HepG2 (cell line): Measurements from ENCODE around the gene TSHZ2. TPM values are rescaled to one million over a fixed set of nuclear protein-coding genes. Genes with fewer than 3 reads are reported as not detected.

ENCODE experiments used
- ATAC-seq: fragments of 200-7000 bp; cut with Tn5 transposase; 3 replicates; pipeline ENCODE4 v1.9.1; 2020; ENCODE audit warnings: mild to moderate bottlenecking, moderate library complexity
- BruUV-seq: library from RNA; stranded (reverse); fragments of 400-500 nt; replicated peaks from 2 replicates; lab custom pipeline; 2021; lab: Mats Ljungman, UMichigan
- CTCF ChIA-PET: fragments of 300-600 bp; formaldehyde crosslinking; extraction: SDS; loops from one replicate; lab custom pipeline; 2021; ENCODE audit warnings: low total read pairs, inconsistent platforms, low intra/inter-chr PET ratio; lab: Yijun Ruan, JAX
- POLR2A ChIA-PET: fragments of 350-600 bp; sonication (Branson Sonifier 250); formaldehyde crosslinking; loops from one replicate; lab custom pipeline; 2020; ENCODE audit warnings: antibody characterized with exemption, inconsistent platforms; lab: Yijun Ruan, JAX
- DNase-seq: peaks from one replicate; pipeline ENCODE4 v3.0.0-alpha.2; 2015; ENCODE audit warnings: low spot score
- FAIRE-seq: peaks from 3 replicates; lab custom pipeline; 2011; peaks lifted over from hg19 to GRCh38; lab: Jason Lieb, UNC
- H2AFZ ChIP-seq: one replicate; pipeline ENCODE4 v1.6.1; 2011; ENCODE audit warnings: low read length, inconsistent platforms
- H3K27ac ChIP-seq: fragments of 300-600 bp; 3 replicates; pipeline ENCODE4 v1.8.0; 2011; ENCODE audit warnings: mixed run types, mild to moderate bottlenecking, mixed read lengths, low read length, inconsistent platforms; ENCODE audit not compliant: insufficient read depth; ENCODE audit errors: extremely low read length
- H3K27me3 ChIP-seq, 2 experiments: fragments of 200-600 bp in 1 of 2; 2 replicates in 1 of 2; 3 replicates in 1 of 2; pipeline versions ENCODE4 v1.6.0 to v1.8.0; 2011; ENCODE audit warnings: low read length in 2 of 2, mild to moderate bottlenecking in 2 of 2, moderate library complexity in 2 of 2, inconsistent platforms in 1 of 2; ENCODE audit not compliant: insufficient read depth in 2 of 2, control insufficient read depth in 1 of 2
- H3K36me3 ChIP-seq, 2 experiments: fragments of 200-600 bp in 1 of 2; replicated peaks in 1 of 2; 2 replicates in 1 of 2; 3 replicates in 1 of 2; pipeline versions ENCODE4 v1.5.1 to v1.8.0; 2011; ENCODE audit warnings: low read length in 2 of 2, inconsistent platforms in 1 of 2; ENCODE audit not compliant: insufficient read depth in 2 of 2, control insufficient read depth in 1 of 2
- H3K4me1 ChIP-seq: 2 replicates; pipeline ENCODE4 v1.5.1; 2012; ENCODE audit warnings: low read length, inconsistent platforms; ENCODE audit not compliant: insufficient read depth
- H3K4me2 ChIP-seq: 2 replicates; pipeline ENCODE4 v1.6.0; 2011; ENCODE audit warnings: low read depth, low read length, inconsistent platforms
- H3K4me3 ChIP-seq, 3 experiments: fragments of 200-600 bp in 1 of 3; sonication (generic), shearing (Covaris generic) in 1 of 3; replicated peaks in 1 of 3; 2 replicates each; pipeline ENCODE4 v1.5.1; 2011 to 2016; ENCODE audit warnings: low read length in 3 of 3, inconsistent platforms in 2 of 3, low read depth in 2 of 3, mild to moderate bottlenecking in 2 of 3, control low read depth in 1 of 3, mixed read lengths in 1 of 3; ENCODE audit not compliant: insufficient read depth in 1 of 3
- H3K79me2 ChIP-seq: one replicate; pipeline ENCODE4 v1.6.1; 2011; ENCODE audit warnings: low read length, inconsistent platforms; ENCODE audit not compliant: insufficient read depth
- H3K9ac ChIP-seq: 2 replicates; pipeline ENCODE4 v1.6.0; 2011; ENCODE audit warnings: mild to moderate bottlenecking, low read depth, low read length, inconsistent platforms; ENCODE audit not compliant: insufficient read depth
- H3K9me3 ChIP-seq: 2 replicates; pipeline ENCODE4 v1.5.1; 2012; ENCODE audit warnings: mild to moderate bottlenecking, low read length
- H4K20me1 ChIP-seq: 2 replicates; pipeline ENCODE4 v1.6.0; 2011; ENCODE audit warnings: inconsistent platforms, mild to moderate bottlenecking, low read length, moderate library complexity; ENCODE audit not compliant: insufficient read depth
- ARID3A ChIP-seq: IDR thresholded peaks from 2 replicates; pipeline ENCODE4 v1.6.1; 2012; ENCODE audit warnings: low read depth, low read length, improper control_type of control experiment
- CREM ChIP-seq, 2 experiments: sonication (generic) in 1 of 2; formaldehyde crosslinking in 1 of 2; IDR thresholded peaks; 2 replicates each; pipeline versions ENCODE4 v1.4.0 to v1.6.1; 2016 to 2020; ENCODE audit warnings: antibody characterized with exemption in 1 of 2, mild to moderate bottlenecking in 1 of 2, missing genetic modification reagents in 1 of 2
- KDM5B ChIP-seq: sonication (generic); formaldehyde crosslinking; IDR thresholded peaks from 2 replicates; pipeline ENCODE4 v1.4.0; 2020; ENCODE audit warnings: missing genetic modification reagents, mild to moderate bottlenecking, borderline replicate concordance
- KLF6 ChIP-seq: IDR thresholded peaks from 2 replicates; pipeline ENCODE4 v1.8.0; 2016; ENCODE audit warnings: missing biosample characterization, missing genetic modification reagents
- MEF2D ChIP-seq: sonication (generic); formaldehyde crosslinking; IDR thresholded peaks from 2 replicates; pipeline ENCODE4 v1.5.1; 2020; ENCODE audit warnings: mild to moderate bottlenecking, missing genetic modification reagents
- NONO ChIP-seq, 2 experiments: fragments of 450-650 bp in 1 of 2; sonication (generic) in 1 of 2; formaldehyde crosslinking in 1 of 2; IDR thresholded peaks in 1 of 2; conservative IDR thresholded peaks in 1 of 2; 2 replicates each; pipeline versions ENCODE4 v1.6.1 to v1.8.0; 2017 to 2022; ENCODE audit warnings: mild to moderate bottlenecking in 1 of 2, missing genetic modification reagents in 1 of 2, moderate library complexity in 1 of 2
- SATB2 ChIP-seq: sonication (generic); formaldehyde crosslinking; IDR thresholded peaks from 2 replicates; pipeline ENCODE4 v1.5.0; 2020; ENCODE audit warnings: missing genetic modification reagents
- SNAPC2 ChIP-seq: sonication (generic); formaldehyde crosslinking; IDR thresholded peaks from 2 replicates; pipeline ENCODE4 v1.8.1; 2022; ENCODE audit warnings: mild to moderate bottlenecking, missing genetic modification reagents
- ZBTB44 ChIP-seq: sonication (generic); formaldehyde crosslinking; IDR thresholded peaks from 2 replicates; pipeline ENCODE4 v1.4.0; 2020; ENCODE audit warnings: missing genetic modification reagents
- ZNF280D ChIP-seq: sonication (generic); formaldehyde crosslinking; IDR thresholded peaks from 2 replicates; pipeline ENCODE4 v1.5.1; 2020; ENCODE audit warnings: mild to moderate bottlenecking, missing genetic modification reagents
- ZNF343 ChIP-seq: sonication (generic); formaldehyde crosslinking; IDR thresholded peaks from 2 replicates; pipeline ENCODE4 v1.4.0; 2020; ENCODE audit warnings: mild to moderate bottlenecking, missing genetic modification reagents
- ZNF589 ChIP-seq: sonication (generic); formaldehyde crosslinking; conservative IDR thresholded peaks from 2 replicates; pipeline ENCODE4 v1.8.0; 2022; ENCODE audit warnings: mild to moderate bottlenecking, moderate library complexity, missing genetic modification reagents
- ZNF766 ChIP-seq: sonication (generic); formaldehyde crosslinking; IDR thresholded peaks from 2 replicates; pipeline ENCODE4 v1.5.0; 2020; ENCODE audit warnings: missing genetic modification reagents, borderline replicate concordance
- WGBS: methylation state at CpG from one replicate; pipeline ENCODE4 v1.1.6; 2017; ENCODE audit warnings: low lambda C conversion rate; 5-methylcytosine and 5-hydroxymethylcytosine counted together
- in situ Hi-C: cut with HindIII; loops from 2 replicates; pipeline ENCODE4 v1.10.0; 2017; ENCODE audit warnings: low pct_unique_long_range_greater_than_20kb; ENCODE audit not compliant: extremely low pct_ligation_motif_present
- intact Hi-C: fragments of 100-400 bp; cut with micrococcal nuclease; formaldehyde crosslinking; loops from one replicate; pipeline ENCODE4 v1.10.0; 2022; ENCODE audit not compliant: unreplicated experiment
- polyA plus RNA-seq, 8 experiments: library from polyadenylated mRNA; depleted of rRNA in 3 of 8; stranded (reverse) in 7 of 8; unstranded in 1 of 8; fragments of >200 nt; fragmentation: Illumina TruSeq in 4 of 8; extraction: Trizol in 4 of 8; gene quantifications; 2 replicates each; pipeline versions ENCODE4 v1.2.1 to v1.2.3, GENCODE V29; 2011 to 2016; ENCODE audit warnings: low read depth in 4 of 8, missing spikeins in 1 of 8, mixed read lengths in 1 of 8; ENCODE audit not compliant: insufficient read depth in 1 of 8
- total RNA-seq, 5 experiments: library from RNA; depleted of rRNA; stranded (reverse); fragments of >200 nt; fragmentation: Illumina TruSeq; extraction: Trizol; gene quantifications; 2 replicates each; pipeline ENCODE4 v1.2.3, GENCODE V29; 2016; ENCODE audit warnings: low read depth in 1 of 5
- TF ChIP-seq, protein P1 (sequence below): sonication (generic); formaldehyde crosslinking; IDR thresholded peaks from 2 replicates; pipeline ENCODE4 v1.8.0; 2022; ENCODE audit warnings: mild to moderate bottlenecking, missing genetic modification reagents, borderline replicate concordance

TSHZ2 gene
- total and polyA plus RNA-seq, 2 of the 13 experiments (the other 11 are each of a cell fraction or from before 2014, with no cell fraction given): 0.01 TPM; not detected in 1

- Histone ChIP-seq H3K36me3 (no peaks in the 10 kb centered on the region), H3K4me1 (no peaks in the 10 kb centered on the region), H3K27ac (no peak overlapping the region), H3K79me2 (no peaks in the 10 kb centered on the region), H3K9me3 (no peaks in the 10 kb centered on the region), H3K4me2 (peak overlapping the region; percentile 47), H4K20me1 (no peaks in the 10 kb centered on the region), H3K27me3 (no peaks in the 10 kb centered on the region), H2AFZ (no peak overlapping the region), H3K9ac (no peak overlapping the region), H3K4me3 (peak overlapping the region in 1 of 3 experiments; percentile 20; a peak in 3 of 6 replicates)
- intact Hi-C loops: loop anchor here (1.0 kb wide), 3 partner anchors 135 to 650 kb away; no protein-coding TSS in a partner anchor
- WGBS: 56% methylated on average over 13 of the region's 13 CpGs
- in situ Hi-C loops: loop anchor here (5.0 kb wide), 2 partner anchors 135 to 530 kb away; no protein-coding TSS in a partner anchor
- ATAC-seq (peak; percentile 69), FAIRE-seq (no peak), DNase-seq (no peak)
- no TSS peak for BruUV-seq
- ChIA-PET POLR2A (interaction anchor here (1.5 kb wide), 1 partner anchor 139 kb away, joined by 6 read pairs; no protein-coding TSS in a partner anchor), CTCF (interaction anchor here (1.5 to 3.3 kb wide), 2 partner anchors 134 to 650 kb away, joined by 5 to 82 read pairs; no protein-coding TSS in a partner anchor)
- TF ChIP-seq ZNF343 (CRISPR knock-in tag): no peak
- TF ChIP-seq SNAPC2 (CRISPR knock-in tag): 0 out of 2 replicates have a peak, but pooled peaks have one; percentile 42
- TF ChIP-seq CREM (IDR thresholded peaks at IDR 0.05): no peak
- no peak for TF ChIP-seq CREM (CRISPR knock-in tag; IDR thresholded peaks at IDR 0.05)
- TF ChIP-seq SATB2 (CRISPR knock-in tag): no peak
- TF ChIP-seq KDM5B (CRISPR knock-in tag): 0 out of 2 replicates have a peak, but pooled peaks have one; percentile 6
- TF ChIP-seq, protein P1, sequence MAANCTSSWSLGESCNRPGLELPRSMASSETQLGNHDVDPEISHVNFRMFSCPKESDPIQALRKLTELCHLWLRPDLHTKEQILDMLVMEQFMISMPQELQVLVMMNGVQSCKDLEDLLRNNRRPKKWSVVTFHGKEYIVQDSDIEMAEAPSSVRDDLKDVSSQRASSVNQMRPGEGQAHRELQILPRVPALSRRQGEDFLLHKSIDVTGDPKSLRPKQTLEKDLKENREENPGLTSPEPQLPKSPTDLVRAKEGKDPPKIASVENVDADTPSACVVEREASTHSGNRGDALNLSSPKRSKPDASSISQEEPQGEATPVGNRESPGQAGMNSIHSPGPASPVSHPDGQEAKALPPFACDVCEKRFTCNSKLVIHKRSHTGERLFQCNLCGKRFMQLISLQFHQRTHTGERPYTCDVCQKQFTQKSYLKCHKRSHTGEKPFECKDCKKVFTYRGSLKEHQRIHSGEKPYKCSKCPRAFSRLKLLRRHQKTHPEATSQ (CRISPR knock-in tag): 0 out of 2 replicates have a peak, but pooled peaks have one; percentile 25
- TF ChIP-seq ARID3A: no peak
- no peak for TF ChIP-seq ZNF589 (CRISPR knock-in tag)
- no peak for TF ChIP-seq KLF6 (CRISPR knock-in tag)
- TF ChIP-seq ZBTB44 (CRISPR knock-in tag): 0 out of 2 replicates have a peak, but pooled peaks have one; percentile 11
- TF ChIP-seq MEF2D (CRISPR knock-in tag): 0 out of 2 replicates have a peak, but pooled peaks have one; percentile 11
- TF ChIP-seq ZNF280D (CRISPR knock-in tag): peak; percentile 49; the same call in 1 of the 2 replicates
- TF ChIP-seq NONO (IDR thresholded peaks at IDR 0.05): no peak
- TF ChIP-seq NONO (CRISPR knock-in tag; conservative IDR thresholded peaks at IDR 0.05): peak; percentile 57; the same call in 1 of the 2 replicates
- peak; percentile 27; the same call in 1 of the 2 replicates for TF ChIP-seq ZNF766 (CRISPR knock-in tag)
Measured at GRCh38 chr20:53412577-53413185, 440.5 kb downstream of the TSHZ2 start.
